Dedifferentiated amniotic fluid mesenchymal stem cell (primary cell): ENCODE measurements around the gene APPBP2.
A peak's percentile ranks its signal among the peaks of the same experiment; 100 is the strongest.
"Not testable (repeated sequence)": the region's sequence is repeated elsewhere in the genome, so short reads cannot be mapped to it uniquely, and the experiment has no call there.

Source experiments
- DNase-seq: peaks from one replicate; pipeline ENCODE4 v3.0.0-alpha.2; 2016; ENCODE audit errors: extremely low spot score

The APPBP2 gene

GRCh38 chr17:60525685-60526514, at the start of gene APPBP2:
Gene APPBP2, minus strand, starts transcription at chr17:60526242. Its CDS starts 311 bp downstream, at chr17:60525931.
- peak; percentile 88 for DNase-seq

DNA sequence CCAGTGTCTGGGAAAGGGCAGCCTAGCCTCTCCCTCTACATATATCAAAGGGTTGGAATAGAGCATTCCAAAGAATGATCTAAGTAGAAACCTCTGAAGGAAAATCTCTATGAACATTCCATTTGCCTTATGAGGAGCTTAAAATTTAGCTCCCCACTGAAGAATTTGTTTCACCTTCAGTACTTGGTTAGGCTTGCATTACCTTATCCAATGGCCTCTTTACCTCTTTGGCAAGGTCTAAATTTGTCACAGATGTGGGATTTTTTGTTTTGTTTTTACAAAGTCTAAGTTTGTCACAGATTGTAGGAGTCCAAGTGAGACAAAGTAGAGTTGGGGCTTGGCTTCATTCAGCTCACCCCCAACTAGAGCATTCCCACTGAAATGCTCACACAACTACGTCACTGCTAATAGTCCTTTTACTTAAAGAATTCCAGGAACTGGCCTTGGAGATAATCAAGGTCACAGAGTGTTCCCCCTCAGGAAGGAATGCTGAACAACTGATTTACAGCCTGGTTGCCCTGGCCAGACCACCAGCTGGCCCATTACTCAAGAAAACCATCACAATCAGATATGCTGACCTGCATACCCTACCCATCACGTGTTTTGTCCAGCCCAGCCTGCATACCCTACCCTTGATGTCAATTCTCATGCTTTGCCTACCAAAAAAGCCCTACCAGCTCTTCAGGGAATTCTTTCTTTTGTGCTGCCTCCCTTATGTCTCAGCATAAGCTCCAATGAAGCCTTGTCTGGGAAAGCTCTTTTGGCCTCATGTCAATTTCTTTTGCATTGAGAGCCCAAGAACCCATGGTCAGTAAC, 47.4 kb upstream of the APPBP2 start:
- DNase-seq: peak; percentile 26

GRCh38 chr17:60565233-60565632, 39.2 kb upstream of the APPBP2 start:
- no peak for DNase-seq

DNA sequence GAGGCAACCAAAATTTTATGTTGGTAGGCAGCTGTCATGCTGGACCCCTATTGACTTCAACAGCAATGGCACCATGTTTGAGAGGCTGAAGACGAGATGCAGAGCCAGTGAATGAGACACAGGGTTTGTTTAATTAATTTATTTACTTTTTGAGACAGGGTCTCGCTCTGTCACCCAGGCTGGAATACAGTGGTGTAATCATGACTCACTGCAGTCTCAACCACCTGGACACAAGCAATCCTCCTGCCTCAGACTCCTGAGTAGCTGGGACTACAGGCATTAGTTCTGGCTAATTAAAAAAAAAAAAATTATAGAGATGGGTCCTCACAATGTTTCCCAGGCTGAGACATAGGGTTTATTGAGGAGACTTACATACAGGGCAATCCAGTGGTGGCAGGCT, 37.7 kb upstream of the APPBP2 start:
- DNase-seq: no peak

DNA sequence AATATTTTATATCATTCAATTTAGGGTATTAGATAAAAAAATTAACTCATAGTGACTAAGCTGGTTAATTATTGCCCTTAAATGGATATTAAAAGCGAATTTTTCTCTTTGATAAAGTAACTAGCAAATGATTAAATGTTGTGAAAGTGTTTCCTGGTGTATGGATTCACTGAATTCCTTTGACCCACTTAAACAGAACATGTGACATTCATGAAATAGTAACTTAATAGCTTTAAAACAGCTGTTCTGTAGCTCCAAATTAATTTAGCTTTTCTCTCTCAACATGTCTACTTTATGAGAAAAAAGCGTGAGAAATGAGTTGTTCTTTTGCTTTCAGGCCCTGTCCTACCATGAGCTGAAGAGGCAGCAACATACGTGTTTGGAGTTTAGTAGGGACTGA, 36.4 kb upstream of the APPBP2 start:
- DNase-seq: no peak

DNA sequence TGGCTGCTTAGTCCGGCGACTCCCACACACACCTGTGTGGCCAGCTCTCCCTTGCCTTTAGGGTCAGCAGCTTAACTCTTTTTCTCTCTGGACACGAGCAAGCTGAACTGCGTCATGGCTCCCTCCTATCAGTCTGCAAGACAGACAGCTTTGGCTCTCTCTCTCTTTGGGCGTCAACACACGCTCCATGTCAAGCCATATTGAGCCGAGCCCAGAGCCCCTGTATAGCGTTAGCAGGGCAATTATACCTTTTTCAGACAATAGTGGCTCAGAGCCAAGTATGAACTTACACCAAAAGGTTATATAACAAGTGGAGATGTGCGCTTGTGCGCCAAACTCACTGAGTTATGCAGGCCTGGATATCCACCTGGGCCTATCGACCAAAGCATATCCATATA, 34.8 kb upstream of the APPBP2 start:
- no peak for DNase-seq

DNA sequence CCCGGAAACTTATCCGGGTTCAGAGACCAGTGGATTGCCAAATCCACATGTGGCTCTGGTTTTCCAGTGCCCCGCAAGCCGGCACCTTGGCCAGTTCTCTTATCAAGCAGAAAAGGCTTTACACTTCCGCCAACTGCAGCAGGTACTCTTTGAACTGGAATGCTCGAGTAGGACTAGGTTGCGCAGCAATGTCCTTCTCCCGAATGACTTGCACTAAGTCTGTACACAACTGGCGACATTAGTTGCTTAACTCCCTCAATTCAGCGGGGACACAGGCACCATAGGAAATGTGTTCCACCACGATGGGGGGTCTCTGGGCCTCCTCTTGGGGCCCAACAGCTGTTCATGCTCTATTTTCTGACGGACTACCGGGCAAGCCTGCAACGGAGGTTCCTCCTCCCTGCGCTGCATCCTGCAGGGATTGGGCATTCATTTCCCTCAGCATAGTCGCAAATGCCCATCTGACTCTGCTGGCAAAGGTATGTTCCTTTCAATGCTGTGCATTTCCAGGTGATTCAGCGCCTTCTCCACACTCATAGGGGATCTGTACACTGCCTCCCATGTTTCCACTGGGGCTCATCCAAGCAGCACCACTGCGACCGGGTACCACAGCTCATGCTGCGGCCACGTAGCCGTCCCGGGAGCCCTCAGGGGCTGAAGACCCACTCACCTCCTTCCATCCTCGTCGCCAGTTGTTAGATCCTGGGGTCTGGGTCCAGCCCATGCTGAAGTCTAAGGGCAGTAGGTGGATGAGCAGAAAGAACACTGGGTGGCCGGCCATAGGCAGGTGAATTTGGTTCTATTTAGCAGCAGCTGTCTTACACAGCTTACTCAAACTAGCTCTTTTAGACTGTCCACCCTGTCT, 34.2 kb upstream of the APPBP2 start:
- DNase-seq: no peak

DNA sequence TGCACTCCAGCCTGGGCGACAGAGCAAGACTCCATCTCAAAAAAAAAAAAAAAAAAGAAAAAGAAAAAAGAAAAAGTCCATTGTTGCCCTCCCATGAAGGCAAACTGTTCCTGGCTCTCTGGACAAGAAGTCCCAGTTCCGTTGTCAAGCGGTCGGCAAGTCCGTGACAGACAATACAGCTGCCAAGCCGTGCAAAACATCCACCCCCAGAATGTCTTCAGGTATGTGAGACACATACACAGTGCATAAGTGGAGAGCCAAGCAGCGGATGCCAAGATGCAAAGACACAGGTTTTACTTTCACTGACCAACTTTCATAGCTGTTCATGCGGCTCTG, 33.6 kb upstream of the APPBP2 start:
- no peak for DNase-seq

DNA sequence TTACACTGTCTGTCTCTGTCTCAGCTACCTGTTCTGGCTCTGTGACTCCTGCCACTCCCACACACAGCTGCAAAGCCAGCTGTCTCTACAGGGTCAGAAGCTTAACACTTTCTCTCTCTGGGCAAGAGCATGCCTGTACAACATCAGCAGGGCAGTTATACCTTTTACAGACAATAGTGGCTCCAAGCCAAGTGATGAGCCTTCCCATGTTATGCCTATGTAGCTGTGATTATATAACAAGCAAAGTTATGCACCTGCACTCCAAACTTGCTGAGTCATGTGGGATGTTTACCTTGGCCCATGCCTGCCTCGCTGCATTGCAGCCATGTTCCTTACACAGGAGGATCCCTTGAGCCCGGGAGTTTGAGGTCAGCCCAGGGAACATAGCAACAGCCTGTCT, 31.8 kb upstream of the APPBP2 start:
- no peak for DNase-seq

- DNase-seq: no peak
Measured at GRCh38 chr17:60555786-60556185, 29.7 kb upstream of the APPBP2 start.

GRCh38 chr17:60554377-60554788, 28.3 kb upstream of the APPBP2 start:
- peak; percentile 49 for DNase-seq

DNA sequence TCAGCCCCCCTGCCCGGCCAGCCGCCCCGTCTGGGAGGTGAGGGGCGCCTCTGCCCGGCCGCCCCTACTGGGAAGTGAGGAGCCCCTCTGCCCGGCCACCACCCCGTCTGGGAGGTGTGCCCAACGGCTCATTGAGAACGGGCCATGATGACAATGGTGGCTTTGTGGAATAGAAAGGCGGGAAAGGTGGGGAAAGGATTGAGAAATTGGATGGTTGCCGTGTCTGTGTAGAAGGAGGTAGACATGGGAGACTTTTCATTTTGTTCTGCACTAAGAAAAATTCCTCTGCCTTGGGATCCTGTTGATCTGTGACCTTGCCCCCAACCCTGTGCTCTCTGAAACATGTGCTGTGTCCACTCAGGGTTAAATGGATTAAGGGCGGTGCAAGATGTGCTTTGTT, 26.2 kb upstream of the APPBP2 start:
- not testable (repeated sequence) for DNase-seq

GRCh38 chr17:60548990-60549389, 22.9 kb upstream of the APPBP2 start:
- no peak for DNase-seq

GRCh38 chr17:60545465-60546191, 19.6 kb upstream of the APPBP2 start:
- DNase-seq: no peak

DNA sequence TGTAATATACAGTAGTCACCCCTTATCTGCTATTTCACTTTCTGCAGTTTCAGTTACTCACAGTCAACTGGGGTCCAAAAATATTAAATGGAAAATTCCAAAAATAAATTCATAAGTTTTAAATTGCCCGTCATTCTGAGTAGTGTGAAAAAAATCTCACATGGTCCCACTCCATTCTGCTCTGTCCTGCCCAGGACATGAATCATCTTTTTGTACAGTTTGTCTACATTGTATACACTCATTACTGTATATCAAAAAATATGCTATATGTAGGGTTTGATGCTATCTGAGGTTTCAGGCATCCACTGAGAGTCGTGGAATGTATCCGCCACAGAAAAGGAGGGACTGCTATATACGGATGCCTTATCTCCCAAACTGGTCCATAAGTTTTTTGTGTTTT, 16.0 kb upstream of the APPBP2 start:
- DNase-seq: no peak

- no peak for DNase-seq
Measured at GRCh38 chr17:60540460-60540859, 14.4 kb upstream of the APPBP2 start.

DNA sequence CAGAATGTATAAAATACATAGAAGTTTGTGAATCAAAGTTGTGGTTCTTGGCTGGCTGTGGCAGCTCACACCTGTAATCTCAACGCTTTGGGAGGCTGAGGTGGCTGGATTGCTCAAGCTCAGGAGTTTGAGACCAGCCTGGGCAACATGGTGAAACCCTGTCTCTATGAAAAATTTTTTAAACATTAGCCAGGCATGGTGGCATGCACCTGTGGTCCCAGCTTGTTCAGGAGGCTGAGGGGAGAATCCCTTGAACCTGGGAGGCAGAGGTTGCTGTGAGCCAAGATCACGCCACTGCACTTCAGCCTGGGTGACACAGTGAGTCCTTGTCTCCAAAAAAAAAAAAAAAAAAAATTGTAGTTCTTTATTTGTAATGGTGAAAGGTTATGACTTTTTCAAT, 13.8 kb upstream of the APPBP2 start:
- no peak for DNase-seq

GRCh38 chr17:60538726-60539125, 12.7 kb upstream of the APPBP2 start:
- DNase-seq: no peak

- DNase-seq: peak; percentile 63
Measured at GRCh38 chr17:60535382-60536279, 9.6 kb upstream of the APPBP2 start.

GRCh38 chr17:60534613-60535157, 8.6 kb upstream of the APPBP2 start:
- DNase-seq: no peak
